HG03064 (cell line): ENCODE results near the gene ZSCAN4.

Experiments
- ATAC-seq: cut with Tn5 transposase; IDR thresholded peaks from one replicate; pipeline ENCODE4 v1.9.1; 2021; ENCODE audit warnings: low read depth; ENCODE audit not compliant: unreplicated experiment

Gene ZSCAN4

GRCh38 chr19:57668635-57669034 is at the start of gene ZSCAN4:
Gene ZSCAN4 (plus strand): TSS chr19:57668935. CDS start chr19:57676146, 7,211 bp downstream.
- ATAC-seq = no peak

DNA sequence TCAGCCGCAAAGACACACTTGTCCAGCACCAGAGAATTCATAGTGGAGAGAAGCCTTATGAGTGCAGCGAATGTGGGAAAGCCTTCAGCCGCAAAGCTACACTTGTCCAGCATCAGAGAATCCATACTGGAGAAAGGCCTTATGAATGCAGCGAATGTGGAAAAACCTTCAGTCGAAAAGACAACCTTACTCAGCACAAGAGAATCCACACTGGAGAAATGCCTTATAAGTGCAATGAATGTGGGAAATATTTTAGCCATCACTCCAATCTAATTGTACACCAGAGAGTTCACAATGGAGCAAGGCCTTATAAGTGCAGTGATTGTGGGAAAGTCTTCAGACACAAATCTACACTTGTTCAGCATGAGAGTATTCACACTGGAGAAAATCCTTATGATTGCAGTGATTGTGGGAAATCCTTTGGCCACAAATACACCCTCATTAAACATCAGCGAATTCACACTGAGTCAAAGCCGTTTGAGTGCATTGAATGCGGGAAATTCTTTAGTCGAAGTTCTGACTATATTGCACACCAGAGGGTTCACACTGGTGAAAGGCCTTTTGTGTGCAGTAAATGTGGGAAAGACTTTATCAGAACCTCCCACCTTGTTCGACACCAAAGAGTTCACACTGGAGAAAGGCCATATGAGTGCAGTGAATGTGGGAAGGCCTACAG is 47.9 kb upstream of the ZSCAN4 start:
- no peak for ATAC-seq

DNA sequence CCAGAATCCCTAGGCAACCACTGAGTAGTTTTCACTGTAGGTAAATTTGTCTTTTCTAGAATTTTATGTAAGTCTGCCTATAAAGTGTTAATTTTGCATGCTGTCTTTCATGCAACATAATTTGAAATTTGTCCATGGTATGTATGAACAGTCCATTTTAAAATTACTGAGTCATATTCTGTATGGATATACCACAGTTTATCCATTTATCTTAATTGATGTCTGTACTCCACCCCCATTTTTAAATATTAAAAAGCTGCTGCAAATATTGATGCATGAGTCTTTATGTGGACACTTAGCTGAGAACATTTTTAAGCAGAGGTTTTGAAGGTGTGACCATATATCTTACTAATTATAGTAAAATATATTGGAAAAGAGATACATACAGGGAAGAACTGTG is 45.6 kb upstream of the ZSCAN4 start:
- no peak for ATAC-seq

- ATAC-seq = peak; percentile 92
Measured at GRCh38 chr19:57632987-57633831, 35.5 kb upstream of the ZSCAN4 start, which contains the start of gene ZNF211. Gene ZNF211 (plus strand): TSS chr19:57633168. CDS start chr19:57633347, 179 bp downstream.

DNA sequence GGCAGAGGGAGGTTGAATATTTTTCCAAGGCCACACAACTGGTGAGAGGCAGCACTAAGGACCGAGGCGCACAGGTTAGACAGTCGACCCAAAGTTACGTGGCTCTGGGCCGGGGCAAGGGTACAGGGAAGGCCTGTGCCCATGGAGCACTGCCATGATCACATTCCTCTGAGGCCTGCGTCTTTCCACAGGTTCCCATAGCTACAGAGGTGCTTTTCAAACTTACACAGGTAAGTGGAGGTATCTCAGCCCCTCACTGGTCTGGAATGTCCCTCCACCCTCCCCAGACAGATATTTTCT is 35.0 kb upstream of the ZSCAN4 start:
- no peak for ATAC-seq

GRCh38 chr19:57637379-57637778 is 31.4 kb upstream of the ZSCAN4 start:
- ATAC-seq = no peak

DNA sequence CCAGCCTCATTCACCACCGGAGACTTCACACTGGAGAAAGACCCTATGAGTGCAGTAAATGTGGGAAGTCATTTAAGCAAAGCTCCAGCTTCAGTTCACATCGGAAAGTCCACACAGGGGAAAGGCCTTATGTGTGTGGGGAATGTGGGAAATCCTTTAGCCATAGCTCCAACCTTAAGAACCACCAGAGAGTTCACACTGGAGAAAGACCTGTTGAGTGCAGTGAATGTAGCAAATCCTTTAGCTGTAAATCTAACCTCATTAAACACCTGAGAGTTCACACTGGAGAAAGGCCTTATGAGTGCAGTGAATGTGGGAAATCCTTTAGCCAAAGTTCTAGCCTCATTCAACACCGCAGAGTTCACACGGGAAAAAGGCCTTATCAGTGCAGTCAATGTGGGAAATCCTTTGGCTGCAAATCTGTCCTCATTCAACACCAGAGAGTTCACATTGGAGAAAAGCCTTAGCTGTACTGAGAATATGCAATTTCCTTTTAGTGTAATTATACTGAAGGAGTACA is 27.0 kb upstream of the ZSCAN4 start:
- no peak for ATAC-seq

DNA sequence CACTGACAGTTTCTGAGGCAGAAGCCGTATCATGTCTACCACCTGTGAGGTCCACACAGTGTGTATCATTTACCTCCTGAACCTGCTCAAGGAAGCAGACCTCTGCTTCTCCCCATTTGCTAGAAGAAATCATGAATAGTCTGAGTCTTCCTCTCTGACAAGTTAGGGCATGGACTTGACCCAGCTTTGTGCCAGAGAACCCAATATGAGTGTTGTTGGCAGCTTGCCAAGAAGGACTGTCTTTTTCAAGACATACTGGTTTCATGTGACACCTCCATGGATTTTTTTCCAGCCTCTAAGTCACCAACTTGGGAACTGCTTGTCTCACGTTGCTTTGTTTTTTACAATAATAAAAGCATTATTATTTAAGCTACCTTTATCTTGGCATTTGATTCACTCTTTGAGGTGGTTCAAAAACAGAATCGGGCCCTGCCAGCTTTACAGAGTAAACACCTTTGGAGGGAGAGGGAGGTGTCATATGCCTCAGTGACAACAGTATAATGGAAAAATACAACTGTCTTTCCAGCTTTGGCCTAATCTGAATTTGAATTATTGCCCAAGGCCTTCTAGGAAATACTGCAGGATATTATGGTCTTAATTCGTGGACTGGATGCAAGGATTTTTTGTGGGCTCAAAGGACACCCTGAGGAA is 26.2 kb upstream of the ZSCAN4 start:
- no peak for ATAC-seq

GRCh38 chr19:57643734-57644133 is 25.0 kb upstream of the ZSCAN4 start:
- no peak for ATAC-seq

DNA sequence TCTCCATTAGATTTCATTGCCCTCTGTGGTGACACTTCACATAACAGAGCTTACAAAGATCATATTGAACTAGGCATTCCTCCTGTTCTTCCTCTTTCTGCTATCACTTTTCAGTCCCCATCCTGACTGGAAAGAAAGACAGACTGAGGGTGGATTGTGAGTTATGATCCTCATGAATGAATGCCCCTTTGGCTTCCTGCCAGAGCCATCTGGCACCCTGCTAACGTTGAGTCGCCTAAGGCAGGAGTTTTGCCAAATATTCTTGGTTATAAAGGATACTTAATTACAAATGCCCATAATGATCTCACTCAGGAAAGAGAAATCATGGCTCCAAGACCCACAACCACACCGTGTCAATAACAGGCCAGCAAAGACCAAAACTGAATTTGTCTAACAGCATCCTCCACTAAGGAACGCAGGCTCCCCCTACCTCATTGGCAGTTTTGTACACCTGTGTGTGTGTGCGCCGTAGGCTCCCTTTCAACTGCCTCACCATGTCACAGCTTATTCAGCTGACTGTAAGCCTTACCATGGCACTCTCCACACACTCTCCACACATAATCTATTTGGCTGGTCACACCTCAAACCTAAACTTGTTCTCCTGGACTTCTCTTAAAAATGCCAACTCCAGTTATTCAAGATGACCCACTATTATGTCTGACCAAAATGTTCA is 20.3 kb upstream of the ZSCAN4 start:
- no peak for ATAC-seq

DNA sequence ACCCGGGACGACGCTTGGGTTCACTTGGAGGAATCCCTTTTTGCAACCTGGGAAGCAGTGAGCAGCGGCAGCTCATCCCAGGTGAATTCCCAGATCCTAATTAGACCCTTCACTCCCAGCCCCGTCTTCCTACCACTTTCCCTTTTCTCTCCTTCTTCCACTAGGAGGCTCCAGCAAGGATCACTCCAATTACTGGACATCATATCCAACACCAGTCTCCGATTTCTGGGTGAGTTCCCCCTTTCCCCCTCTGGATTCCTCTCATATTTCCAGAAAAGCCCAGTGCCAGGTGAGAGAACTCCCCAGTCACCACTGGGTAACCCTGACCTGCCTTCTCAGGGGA is 17.1 kb upstream of the ZSCAN4 start:
- ATAC-seq = no peak

- no peak for ATAC-seq
Measured at GRCh38 chr19:57653689-57654088, 15.0 kb upstream of the ZSCAN4 start.

DNA sequence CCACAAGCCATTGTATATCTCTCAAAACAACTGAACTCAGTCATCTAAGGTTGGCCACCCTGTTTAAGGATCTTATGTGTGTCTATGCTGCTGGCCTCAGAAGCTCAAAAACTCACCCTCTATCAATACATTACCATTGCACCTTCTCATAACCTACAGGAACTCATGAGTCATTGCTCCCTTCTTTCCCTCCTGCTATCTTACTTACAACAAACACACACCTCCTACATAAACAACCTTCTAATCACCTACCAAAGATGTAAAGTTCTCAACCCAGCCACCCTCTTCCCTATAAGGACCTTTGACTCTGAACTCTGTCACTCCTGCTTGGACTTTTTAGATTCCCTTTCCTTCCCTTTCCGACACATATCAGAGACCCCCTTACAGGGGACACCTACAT is 13.3 kb upstream of the ZSCAN4 start:
- ATAC-seq = no peak

- no peak for ATAC-seq
Measured at GRCh38 chr19:57656346-57656745, 12.4 kb upstream of the ZSCAN4 start.

- no peak for ATAC-seq
Measured at GRCh38 chr19:57664269-57665127, 4.2 kb upstream of the ZSCAN4 start.

- ATAC-seq = no peak
Measured at GRCh38 chr19:57665261-57665806, 3.4 kb upstream of the ZSCAN4 start.

GRCh38 chr19:57667228-57667627 is 1.5 kb upstream of the ZSCAN4 start:
- ATAC-seq = no peak

GRCh38 chr19:57671124-57671895 is 2.6 kb downstream of the ZSCAN4 start:
- no peak for ATAC-seq

DNA sequence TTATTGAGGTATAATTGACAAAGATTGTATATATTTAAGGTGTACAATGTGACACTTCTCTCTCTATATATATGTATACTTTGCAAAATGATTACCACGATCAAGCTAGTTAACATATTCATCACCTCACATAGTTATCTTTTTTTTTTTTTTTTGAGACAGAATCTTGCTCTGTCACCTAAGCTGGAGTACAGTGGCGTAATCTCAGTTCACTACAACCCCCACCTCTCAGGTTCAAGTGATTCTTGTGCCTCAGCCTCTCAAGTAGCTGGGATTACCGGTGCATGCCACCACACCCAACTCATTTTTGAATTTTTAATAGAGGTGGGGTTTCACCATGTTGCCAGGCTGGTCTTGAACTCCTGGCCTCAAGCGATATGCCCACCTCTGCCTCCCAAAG is 3.7 kb downstream of the ZSCAN4 start:
- no peak for ATAC-seq
